HTERT RPE-1 (cell line): ENCODE measurements around the gene SATB1.

ENCODE experiments used
- in situ Hi-C: fragments of 300-500 bp; cut with MboI; formaldehyde crosslinking; loops from 4 replicates; pipeline ENCODE4 v1.14.3; 2020; ENCODE audit warnings: low sequenced_read_pairs

The SATB1 gene

DNA sequence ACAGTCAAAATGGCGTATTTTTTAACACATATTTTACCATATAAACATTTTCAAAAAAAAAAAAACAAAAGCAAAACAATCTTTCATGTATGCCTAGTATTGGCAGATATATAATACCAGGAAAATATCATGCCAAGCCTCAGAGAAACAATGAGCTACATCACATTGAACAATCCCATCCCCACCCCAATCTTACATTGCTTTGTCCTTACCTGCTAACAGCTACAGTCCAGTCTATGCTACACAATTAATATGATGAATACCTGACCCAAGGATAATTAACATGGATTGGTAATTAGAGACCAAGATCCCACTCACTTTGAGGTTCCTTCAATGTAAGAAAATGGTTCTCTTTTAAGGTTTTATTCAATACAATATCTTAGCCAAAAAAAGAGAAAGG, 7.6 kb upstream of the SATB1 start:
- in situ Hi-C loops, result no loop called here

DNA sequence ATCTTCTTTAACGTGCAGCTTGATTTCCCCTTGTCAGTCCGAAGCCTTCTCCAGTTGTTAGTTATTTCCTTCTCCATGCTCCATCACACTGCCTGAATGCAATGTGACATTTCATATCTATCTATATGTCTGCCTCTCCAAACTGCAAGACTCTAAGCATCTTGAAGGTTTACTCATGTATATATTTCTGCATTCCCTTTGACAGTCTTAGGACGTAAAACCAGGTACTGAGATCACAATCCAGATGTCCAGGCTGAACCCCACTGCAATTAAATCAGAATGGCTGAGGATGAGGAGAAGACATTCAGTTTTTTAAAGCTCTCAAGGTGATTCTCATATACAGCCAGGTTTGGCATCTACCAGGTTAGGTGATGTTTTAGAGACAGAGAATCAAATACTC, 6.1 kb upstream of the SATB1 start:
- in situ Hi-C loops, result no loop called here

DNA sequence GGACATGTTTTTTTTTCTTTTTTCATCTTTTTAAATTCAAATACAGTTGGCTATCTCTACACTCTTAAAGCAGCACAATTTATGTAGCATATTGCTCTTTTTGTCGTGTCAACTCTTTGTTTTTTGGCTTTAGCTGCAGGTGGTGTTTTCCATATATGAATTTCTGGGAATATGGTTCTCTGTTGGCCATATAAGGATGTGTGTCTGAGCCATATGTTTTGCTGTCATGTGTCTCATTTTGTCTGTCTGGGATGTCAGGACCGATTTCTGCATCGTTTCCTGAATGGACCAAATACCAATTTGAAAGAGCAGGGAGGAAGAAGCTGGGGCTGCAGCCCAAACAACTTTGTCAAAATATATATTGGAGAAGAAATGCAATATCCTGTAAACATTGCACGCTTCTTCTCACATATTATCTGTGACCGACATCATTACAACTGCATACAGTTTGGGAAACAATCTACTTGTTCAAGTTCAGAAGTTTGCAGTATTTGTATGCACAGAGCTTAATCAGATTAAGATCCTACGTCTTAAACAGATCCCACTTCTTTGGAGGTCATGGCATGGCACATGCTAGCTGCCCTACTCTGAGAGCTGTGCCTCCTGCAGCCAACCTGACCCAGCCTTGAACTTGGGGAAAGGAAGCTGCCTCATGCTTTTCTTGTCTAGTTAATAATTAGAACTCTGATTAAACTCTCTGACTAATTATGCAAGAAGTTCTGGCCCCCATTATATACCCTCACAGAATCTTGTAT, 4.0 kb upstream of the SATB1 start:
- in situ Hi-C loops, result no loop called here

DNA sequence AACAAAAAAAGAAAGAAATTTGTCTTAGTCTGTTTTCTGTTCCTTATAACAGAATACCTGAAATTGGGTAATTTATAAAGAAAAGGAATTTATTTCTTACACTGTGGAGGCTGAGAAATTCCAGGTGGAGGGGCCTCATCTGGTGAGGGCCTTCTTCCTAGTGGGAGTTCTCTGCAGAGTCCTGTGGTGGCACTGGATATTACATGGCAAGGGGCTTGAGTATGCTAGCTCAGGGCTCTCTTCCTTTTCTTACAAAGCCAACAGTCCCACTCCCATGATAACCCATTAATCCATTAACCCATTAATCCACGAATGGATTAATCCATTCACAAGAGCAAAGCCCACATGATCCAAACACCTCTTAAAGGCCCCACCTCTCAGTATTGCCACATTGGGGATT, 2.9 kb upstream of the SATB1 start:
- in situ Hi-C loops, result no loop called here

DNA sequence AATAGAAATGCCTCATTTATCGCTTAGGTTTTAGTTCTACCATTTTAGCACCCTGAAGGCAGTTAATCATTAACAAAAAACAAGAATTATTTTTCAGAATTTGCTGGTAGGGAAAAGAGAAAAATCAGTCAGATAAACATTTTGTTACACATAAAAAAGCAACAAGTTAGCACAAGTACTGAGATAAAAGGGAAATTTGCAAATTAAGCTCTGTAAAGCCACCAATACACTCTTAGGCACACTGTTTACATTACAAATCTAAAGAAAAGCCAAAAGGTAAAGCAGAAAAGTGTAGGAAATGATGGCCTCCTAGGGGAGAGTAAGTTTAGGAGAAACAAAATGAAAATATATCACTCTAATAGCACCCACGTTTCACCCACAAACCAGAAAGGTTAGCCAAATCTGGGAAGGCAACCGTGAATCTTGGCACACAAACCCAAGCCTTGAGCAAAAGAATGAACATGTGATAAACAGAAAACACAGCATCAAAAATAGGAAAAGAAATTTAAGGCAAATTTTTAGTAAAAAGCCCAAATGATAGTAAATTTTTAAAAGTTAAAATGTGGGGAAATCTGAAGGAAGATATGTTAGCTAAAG, 1.6 kb upstream of the SATB1 start:
- in situ Hi-C loops, result no loop called here

DNA sequence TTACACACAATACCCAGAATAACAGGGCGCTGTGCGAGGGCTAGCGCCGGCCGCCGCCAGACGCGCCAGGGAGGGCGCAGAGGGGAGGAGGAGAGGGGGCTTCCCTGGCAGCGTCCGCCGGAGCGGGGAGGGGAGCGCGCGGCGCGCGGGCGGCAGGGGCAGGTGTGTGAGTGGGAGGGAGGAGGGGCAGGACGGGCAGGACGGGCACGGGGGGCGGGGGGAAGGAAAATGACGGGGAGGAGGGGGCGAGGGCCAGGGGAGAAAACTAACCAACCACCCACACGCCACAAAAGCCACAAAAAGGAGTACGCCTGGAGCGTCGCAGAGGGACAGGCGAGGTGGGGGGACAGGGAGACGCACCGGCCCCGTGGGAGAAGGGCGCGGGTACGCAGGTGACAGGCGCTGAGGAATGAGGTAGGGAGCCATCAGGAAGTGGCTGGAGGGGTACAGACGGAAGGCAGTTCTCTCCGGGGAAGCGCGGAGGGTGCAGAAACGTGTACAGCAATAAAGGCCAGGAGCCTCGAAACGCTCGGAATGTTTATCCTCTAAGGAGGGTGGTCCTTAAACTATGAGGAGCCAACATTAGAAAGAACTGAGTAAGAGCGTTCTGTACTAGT, 610 bp upstream of the SATB1 start:
- in situ Hi-C loops, result no loop called here

DNA sequence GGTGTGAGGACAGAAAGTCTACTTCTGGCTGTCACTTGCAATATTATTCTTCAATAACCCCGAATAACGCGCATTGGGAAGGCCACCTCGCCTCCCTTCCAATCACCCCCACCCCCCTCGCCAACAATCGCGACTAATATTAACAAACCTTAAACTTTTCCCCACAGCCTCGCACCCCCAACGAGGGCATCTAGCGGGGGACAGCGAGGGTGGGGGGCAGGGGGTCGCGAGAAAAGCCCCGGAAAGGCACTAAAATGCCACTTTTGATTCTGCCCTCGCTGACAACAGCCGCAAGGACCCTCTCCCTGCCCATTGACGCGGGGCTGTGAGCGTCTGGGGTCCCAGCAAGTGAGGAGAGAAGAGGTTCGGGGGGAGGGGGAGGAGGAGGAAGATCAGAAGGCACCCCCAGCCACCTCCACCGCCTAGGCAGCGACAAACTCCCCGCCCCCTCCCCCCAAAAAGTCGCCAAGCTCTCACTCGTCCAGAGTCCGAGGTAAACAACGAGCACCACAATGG, 868 bp downstream of the SATB1 start:
- in situ Hi-C loops, result no loop called here

DNA sequence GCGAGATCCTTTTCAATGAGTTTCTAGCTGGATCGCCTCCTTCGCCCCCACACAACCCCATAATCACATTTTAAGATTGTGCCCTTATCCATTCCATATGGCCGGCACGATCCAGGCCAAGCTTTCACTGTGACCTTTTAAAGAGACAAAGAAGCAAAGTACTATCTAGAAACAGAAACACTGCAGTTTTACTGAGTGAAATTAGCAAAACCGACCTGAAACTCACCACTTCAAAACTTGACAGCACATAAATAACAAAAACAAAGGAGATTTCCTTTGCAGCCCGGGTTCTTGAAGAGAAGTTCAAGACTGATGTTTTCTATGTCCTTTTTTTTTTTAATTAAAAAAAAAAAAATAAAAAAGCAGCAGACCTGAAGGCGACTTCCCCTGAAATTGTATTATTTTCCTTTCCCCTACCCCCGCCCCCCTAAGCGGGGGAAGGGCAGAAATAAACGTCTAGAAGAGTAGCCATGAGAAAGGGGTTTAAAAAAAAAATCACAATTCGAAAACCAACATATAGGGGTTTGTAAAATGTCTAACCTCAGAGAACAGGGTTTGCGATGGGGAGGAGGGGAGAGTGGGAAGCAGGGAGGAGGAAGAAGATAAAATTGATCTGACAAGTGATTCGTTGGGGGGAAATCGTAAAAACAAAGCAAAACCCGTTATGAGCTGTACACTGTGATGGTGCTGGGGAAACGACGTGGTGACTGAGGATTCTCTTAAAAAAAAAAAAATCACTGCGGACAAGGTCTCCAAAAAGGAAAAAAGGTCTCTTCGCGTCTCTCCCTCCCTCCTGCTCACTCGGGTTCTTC, 1.5 kb downstream of the SATB1 start:
- in situ Hi-C loops, result no loop called here

DNA sequence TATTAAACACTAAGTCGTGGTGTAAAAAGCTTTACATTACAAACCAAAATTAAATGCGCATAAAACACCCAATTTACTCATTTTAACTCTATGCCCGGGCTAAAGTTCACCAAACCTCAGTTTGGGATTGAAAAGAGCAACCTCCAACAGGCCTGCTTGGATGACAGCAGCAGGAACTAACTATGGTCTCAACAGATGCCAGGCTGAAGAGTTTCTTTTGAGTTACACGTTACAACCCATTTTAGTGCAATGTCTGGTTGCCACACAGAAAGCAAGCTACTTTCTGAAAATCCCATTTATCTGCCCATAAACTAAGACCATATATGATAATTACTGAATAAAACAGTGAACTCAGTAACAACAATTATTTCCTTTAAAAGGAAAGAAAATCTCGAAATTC, 2.2 kb downstream of the SATB1 start:
- in situ Hi-C loops, result no loop called here

DNA sequence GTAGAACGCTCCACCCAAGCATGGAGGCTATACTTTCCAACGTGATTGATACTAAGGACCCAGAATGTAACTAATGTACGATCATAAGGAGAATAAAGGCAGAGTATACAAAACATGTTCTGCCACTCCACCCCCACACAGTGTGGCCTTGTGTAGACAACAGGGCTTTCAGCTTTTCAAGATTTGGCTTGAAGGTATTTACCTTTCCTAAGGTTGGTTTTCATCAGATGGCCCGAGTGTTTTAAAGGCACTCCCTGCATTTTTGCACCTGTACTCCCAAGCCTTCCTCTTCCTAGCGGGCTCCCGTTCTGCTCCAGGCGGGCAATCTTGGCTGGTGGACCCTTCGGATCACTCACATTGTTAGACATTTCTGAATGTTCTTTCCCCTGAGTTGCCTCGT, 4.6 kb downstream of the SATB1 start:
- in situ Hi-C loops, result no loop called here

DNA sequence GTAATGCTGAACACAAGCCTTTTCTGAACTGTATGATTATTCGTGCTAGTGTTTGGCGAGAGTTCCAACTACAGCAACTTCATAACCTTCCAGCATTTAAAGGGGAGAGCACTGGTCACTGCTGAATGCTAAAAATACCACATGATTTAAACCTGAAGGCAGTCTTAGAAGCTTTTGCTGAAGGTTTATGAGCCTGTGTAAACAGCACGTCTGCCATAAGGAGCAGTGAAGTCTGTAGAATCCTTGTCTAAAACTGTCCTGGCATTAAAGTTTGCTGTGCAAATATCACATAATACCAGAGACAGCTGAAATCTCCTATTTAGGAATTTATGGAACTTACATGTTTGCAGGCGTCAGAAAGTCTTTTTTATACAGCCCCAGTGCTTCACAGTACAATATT, 5.9 kb downstream of the SATB1 start:
- in situ Hi-C loops, result no loop called here

DNA sequence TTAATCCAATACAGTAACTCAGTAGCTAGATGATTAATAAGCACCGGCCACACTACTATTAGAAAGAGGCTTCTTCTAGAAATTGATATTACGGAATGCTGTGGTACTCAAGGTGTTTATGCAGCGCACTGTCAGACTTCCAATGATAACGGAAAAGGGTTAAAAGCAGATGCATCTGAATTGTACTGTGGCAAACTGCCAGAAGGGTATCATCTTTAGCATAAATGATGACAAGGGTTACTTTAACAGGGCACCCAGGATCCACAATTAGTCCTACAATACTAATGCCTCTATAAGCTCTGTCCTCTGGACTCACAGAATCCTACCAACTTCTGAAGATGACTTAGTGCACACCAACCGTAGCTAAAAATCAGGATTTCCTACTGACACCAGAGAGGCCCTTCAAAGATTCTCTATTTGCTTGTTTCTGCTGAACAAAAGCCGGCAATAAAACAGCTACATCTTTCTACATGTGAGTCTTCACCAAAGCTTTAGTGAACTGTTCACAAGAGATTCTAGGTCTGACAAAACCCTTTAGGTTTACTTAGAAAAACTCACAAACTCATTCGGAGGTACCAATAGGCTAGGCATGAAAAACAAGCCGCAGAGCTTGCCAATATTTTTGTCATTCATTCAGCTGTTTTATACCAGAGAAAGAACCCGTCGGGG, 7.1 kb downstream of the SATB1 start:
- in situ Hi-C loops, result no loop called here

DNA sequence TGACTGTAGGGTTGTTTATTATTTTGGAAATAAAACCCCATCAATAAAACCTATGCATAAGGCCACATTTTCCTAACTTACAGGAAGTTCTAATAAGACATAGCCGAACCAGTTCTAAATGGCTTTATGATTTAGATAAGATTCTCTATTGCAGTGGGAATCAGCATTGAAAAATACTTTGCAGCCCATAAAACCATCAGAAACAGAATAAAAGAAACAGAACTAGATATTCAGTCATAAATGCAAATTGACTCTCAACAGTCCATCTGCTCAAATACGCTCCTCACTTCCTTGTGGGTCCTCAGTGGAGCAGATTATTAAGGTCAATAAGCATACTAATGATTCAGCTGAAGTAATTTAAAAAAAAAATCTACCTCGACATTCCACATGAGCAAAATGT, 8.8 kb downstream of the SATB1 start:
- in situ Hi-C loops, result no loop called here

DNA sequence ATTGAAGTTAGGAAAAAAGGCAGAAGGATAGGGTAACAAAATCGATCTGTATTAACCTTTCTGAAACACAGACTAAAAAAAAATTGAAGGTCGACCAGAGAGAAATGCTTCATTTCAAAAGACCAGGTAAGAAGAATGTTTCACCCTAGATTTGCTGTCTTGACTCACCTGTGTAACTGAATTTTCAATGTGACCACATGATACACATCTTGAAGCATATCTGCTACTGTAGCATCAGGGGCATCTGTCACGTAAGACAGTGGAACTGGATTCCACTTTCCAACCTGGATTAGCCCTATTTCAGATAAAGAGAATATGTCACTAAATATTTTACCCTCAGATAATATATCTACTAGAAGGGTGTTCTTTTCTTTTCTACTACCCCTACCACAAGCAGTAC, 9.3 kb downstream of the SATB1 start:
- in situ Hi-C loops, result no loop called here

DNA sequence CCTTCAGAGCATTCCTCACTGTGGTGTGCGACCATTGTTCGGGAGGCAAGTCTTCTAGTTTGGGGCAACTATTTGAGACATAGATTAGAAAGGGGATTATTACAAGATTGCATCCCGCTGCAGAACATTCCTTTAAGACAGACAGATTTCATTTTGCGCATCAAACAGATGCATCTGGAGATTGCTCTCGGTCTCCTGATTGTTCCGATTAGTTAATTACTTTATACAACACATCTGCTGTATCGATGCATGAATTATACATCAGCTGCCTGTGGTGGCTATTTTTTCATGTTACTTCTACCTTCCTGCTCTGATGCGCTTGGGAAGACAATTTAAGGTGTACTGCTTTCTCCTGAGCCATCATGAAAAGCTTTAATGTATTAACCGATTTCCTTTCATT, 10.0 kb downstream of the SATB1 start:
- in situ Hi-C loops, result no loop called here

DNA sequence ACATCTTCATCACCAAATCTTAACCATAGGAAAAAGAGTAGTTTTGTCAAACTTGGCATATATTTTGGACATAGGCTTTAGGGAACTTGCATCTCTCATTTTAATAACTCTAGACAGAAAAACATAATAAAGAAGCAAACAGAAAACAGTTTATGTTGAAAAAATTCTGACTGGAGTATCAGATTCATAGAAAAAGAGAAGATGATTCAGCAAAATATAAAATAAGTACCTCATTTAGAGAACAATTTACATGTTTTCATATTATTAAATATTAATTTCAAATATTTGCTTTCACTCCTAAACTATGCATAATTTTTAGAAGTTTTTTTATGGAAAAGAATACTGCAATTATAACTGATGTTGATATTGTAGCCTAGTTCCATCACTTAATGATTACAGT, 12.5 kb downstream of the SATB1 start:
- in situ Hi-C loops, result no loop called here

DNA sequence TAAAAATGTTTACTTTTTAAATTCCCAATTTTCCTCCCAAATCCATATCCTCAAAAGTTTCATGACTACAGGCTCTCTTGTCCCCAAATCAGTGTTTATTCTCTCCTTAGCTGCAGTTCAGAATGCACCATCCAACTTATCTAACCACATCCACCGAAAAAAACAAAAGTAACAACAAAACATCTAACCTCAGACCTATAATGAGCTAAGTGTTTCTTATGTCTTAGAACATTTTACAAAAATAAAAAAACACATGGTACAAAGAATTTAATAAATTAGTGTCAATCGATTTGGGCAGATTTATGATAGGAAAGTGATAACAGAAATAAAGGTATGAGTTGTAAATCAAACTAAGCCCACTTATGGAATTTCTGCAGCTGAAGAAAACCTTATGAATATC, 13.6 kb downstream of the SATB1 start:
- in situ Hi-C loops, result no loop called here

DNA sequence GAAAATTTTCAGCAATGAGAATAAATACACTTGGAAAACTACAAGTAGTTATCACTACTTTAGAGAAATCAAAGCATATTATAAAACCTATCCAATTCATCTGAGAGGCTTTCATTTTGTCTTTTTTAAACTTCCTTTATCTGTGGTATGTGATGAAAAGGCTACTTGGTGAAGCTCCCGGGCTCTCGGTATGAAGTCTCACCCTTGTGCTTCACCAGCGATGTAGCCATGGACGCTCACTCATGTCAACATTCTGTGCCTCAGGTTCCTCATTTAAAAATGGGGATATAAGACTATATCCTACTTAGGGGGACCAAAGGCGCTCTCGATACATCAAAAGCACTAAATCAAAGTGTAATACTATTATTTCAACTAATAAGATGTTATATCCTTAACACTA, 14.9 kb downstream of the SATB1 start:
- in situ Hi-C loops, result no loop called here

DNA sequence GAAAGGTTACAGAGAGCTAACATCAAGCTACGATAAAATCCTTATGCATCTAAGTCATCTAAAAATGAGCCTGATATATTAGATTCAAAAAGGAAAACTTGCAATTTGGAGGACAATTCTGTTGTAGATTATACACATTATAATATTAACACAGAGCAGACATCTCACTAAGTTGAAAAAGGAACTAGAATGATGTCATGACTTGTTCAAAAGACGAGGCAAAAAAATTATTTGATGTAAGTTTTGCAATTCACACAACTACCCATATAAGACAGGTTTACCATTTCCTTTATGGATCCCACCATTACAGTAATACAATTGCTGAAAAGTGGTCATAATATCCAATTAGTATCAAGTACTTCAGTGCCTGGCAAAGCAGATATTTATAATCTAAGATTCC, 15.9 kb downstream of the SATB1 start:
- in situ Hi-C loops, result no loop called here

DNA sequence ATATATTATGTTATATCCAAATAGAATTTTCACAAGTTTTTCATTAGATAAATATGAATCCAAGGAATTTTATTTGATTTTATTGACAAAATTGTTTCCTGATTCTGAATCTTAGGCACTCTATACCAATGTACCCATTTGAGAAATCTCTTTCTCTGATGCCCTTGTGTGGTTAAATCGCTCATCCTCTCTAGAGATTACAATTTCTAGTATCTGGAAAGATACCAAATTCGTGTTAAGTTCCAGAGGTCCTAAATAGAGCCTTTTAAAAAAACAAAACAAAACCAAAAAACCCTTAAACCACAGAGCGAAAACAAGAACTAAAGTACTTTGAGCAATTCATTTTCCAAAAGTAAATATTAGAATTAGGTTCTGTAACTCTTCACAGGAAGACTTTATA, 20.0 kb downstream of the SATB1 start:
- in situ Hi-C loops, result no loop called here

DNA sequence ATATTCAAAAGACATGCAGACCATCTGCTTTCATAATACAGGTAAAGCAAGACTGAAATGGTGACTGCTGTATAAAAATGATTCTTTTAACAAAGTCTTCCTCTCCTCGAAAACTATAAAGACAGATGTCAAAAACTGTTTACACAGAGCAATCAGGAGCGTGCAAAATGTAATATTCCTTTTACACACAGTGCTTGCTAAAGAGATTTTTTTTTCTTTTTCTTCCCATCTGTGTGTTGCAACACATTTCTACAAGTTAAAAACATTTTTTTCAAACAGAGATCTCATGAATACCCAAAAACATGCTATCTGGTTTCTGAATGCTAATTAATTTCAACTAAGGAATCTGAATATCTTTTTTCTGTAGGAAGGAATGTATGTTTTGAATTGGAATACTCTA, 22.1 kb downstream of the SATB1 start:
- in situ Hi-C loops, result no loop called here
